HepG2 (cell line): ENCODE results near the gene CUL9. TPM values are rescaled to one million over a fixed set of nuclear protein-coding genes. Genes with fewer than 3 reads are reported as not detected.

Source experiments
- ATAC-seq: fragments of 200-7000 bp; cut with Tn5 transposase; 3 replicates; pipeline ENCODE4 v1.9.1; 2020; ENCODE audit warnings: mild to moderate bottlenecking, moderate library complexity
- BruUV-seq: library from RNA; stranded (reverse); fragments of 400-500 nt; replicated peaks from 2 replicates; lab custom pipeline; 2021; lab: Mats Ljungman, UMichigan
- CTCF ChIA-PET: fragments of 300-600 bp; formaldehyde crosslinking; extraction: SDS; loops from one replicate; lab custom pipeline; 2021; ENCODE audit warnings: low total read pairs, inconsistent platforms, low intra/inter-chr PET ratio; lab: Yijun Ruan, JAX
- POLR2A ChIA-PET: fragments of 350-600 bp; sonication (Branson Sonifier 250); formaldehyde crosslinking; loops from one replicate; lab custom pipeline; 2020; ENCODE audit warnings: antibody characterized with exemption, inconsistent platforms; lab: Yijun Ruan, JAX
- DNase-seq: peaks from one replicate; pipeline ENCODE4 v3.0.0-alpha.2; 2015; ENCODE audit warnings: low spot score
- FAIRE-seq: peaks from 3 replicates; lab custom pipeline; 2011; peaks lifted over from hg19 to GRCh38; lab: Jason Lieb, UNC
- H2AFZ ChIP-seq: one replicate; pipeline ENCODE4 v1.6.1; 2011; ENCODE audit warnings: low read length, inconsistent platforms
- H3K27ac ChIP-seq: fragments of 300-600 bp; 3 replicates; pipeline ENCODE4 v1.8.0; 2011; ENCODE audit warnings: mixed run types, mild to moderate bottlenecking, mixed read lengths, low read length, inconsistent platforms; ENCODE audit not compliant: insufficient read depth; ENCODE audit errors: extremely low read length
- H3K27me3 ChIP-seq, 2 experiments: fragments of 200-600 bp in 1 of 2; 2 replicates in 1 of 2; 3 replicates in 1 of 2; pipeline versions ENCODE4 v1.6.0 to v1.8.0; 2011; ENCODE audit warnings: low read length in 2 of 2, mild to moderate bottlenecking in 2 of 2, moderate library complexity in 2 of 2, inconsistent platforms in 1 of 2; ENCODE audit not compliant: insufficient read depth in 2 of 2, control insufficient read depth in 1 of 2
- H3K36me3 ChIP-seq, 2 experiments: fragments of 200-600 bp in 1 of 2; replicated peaks in 1 of 2; 2 replicates in 1 of 2; 3 replicates in 1 of 2; pipeline versions ENCODE4 v1.5.1 to v1.8.0; 2011; ENCODE audit warnings: low read length in 2 of 2, inconsistent platforms in 1 of 2; ENCODE audit not compliant: insufficient read depth in 2 of 2, control insufficient read depth in 1 of 2
- H3K4me1 ChIP-seq: 2 replicates; pipeline ENCODE4 v1.5.1; 2012; ENCODE audit warnings: low read length, inconsistent platforms; ENCODE audit not compliant: insufficient read depth
- H3K4me2 ChIP-seq: 2 replicates; pipeline ENCODE4 v1.6.0; 2011; ENCODE audit warnings: low read depth, low read length, inconsistent platforms
- H3K4me3 ChIP-seq, 3 experiments: fragments of 200-600 bp in 1 of 3; sonication (generic), shearing (Covaris generic) in 1 of 3; replicated peaks in 1 of 3; 2 replicates each; pipeline ENCODE4 v1.5.1; 2011 to 2016; ENCODE audit warnings: low read length in 3 of 3, inconsistent platforms in 2 of 3, low read depth in 2 of 3, mild to moderate bottlenecking in 2 of 3, control low read depth in 1 of 3, mixed read lengths in 1 of 3; ENCODE audit not compliant: insufficient read depth in 1 of 3
- H3K79me2 ChIP-seq: one replicate; pipeline ENCODE4 v1.6.1; 2011; ENCODE audit warnings: low read length, inconsistent platforms; ENCODE audit not compliant: insufficient read depth
- H3K9ac ChIP-seq: 2 replicates; pipeline ENCODE4 v1.6.0; 2011; ENCODE audit warnings: mild to moderate bottlenecking, low read depth, low read length, inconsistent platforms; ENCODE audit not compliant: insufficient read depth
- H3K9me3 ChIP-seq: 2 replicates; pipeline ENCODE4 v1.5.1; 2012; ENCODE audit warnings: mild to moderate bottlenecking, low read length
- H4K20me1 ChIP-seq: 2 replicates; pipeline ENCODE4 v1.6.0; 2011; ENCODE audit warnings: inconsistent platforms, mild to moderate bottlenecking, low read length, moderate library complexity; ENCODE audit not compliant: insufficient read depth
- HNRNPUL1 ChIP-seq: fragments of 200-400 bp; formaldehyde crosslinking; IDR thresholded peaks from 2 replicates; pipeline ENCODE4 v1.6.1; 2017; ENCODE audit warnings: low read depth, mild to moderate bottlenecking, low read length, moderate library complexity
- NPAS2 ChIP-seq: sonication (generic); formaldehyde crosslinking; IDR thresholded peaks from 2 replicates; pipeline ENCODE4 v1.8.0; 2022; ENCODE audit warnings: mild to moderate bottlenecking, missing genetic modification reagents, borderline replicate concordance
- PRPF4 ChIP-seq: fragments of 200-400 bp; formaldehyde crosslinking; IDR thresholded peaks from 2 replicates; pipeline ENCODE4 v1.6.1; 2016; ENCODE audit warnings: low read length, low read depth; ENCODE audit not compliant: poor library complexity, severe bottlenecking
- SNAI1 ChIP-seq: sonication (generic); formaldehyde crosslinking; IDR thresholded peaks from 2 replicates; pipeline ENCODE4 v1.5.0; 2020; ENCODE audit warnings: mild to moderate bottlenecking, missing genetic modification reagents, borderline replicate concordance
- ZNF605 ChIP-seq: sonication (generic); formaldehyde crosslinking; IDR thresholded peaks from 2 replicates; pipeline ENCODE4 v1.8.0; 2022; ENCODE audit warnings: mild to moderate bottlenecking, missing genetic modification reagents
- ZNF619 ChIP-seq: sonication (generic); formaldehyde crosslinking; IDR thresholded peaks from 2 replicates; pipeline ENCODE4 v1.4.0; 2020; ENCODE audit warnings: mild to moderate bottlenecking, missing genetic modification reagents
- WGBS: methylation state at CpG from one replicate; pipeline ENCODE4 v1.1.6; 2017; ENCODE audit warnings: low lambda C conversion rate; 5-methylcytosine and 5-hydroxymethylcytosine counted together
- in situ Hi-C: cut with HindIII; loops from 2 replicates; pipeline ENCODE4 v1.10.0; 2017; ENCODE audit warnings: low pct_unique_long_range_greater_than_20kb; ENCODE audit not compliant: extremely low pct_ligation_motif_present
- intact Hi-C: fragments of 100-400 bp; cut with micrococcal nuclease; formaldehyde crosslinking; loops from one replicate; pipeline ENCODE4 v1.10.0; 2022; ENCODE audit not compliant: unreplicated experiment
- polyA plus RNA-seq, 8 experiments: library from polyadenylated mRNA; depleted of rRNA in 3 of 8; stranded (reverse) in 7 of 8; unstranded in 1 of 8; fragments of >200 nt; fragmentation: Illumina TruSeq in 4 of 8; extraction: Trizol in 4 of 8; gene quantifications; 2 replicates each; pipeline versions ENCODE4 v1.2.1 to v1.2.3, GENCODE V29; 2011 to 2016; ENCODE audit warnings: low read depth in 4 of 8, missing spikeins in 1 of 8, mixed read lengths in 1 of 8; ENCODE audit not compliant: insufficient read depth in 1 of 8
- total RNA-seq, 5 experiments: library from RNA; depleted of rRNA; stranded (reverse); fragments of >200 nt; fragmentation: Illumina TruSeq; extraction: Trizol; gene quantifications; 2 replicates each; pipeline ENCODE4 v1.2.3, GENCODE V29; 2016; ENCODE audit warnings: low read depth in 1 of 5
- TF ChIP-seq, protein P1 (sequence below): sonication (generic); formaldehyde crosslinking; IDR thresholded peaks from 2 replicates; pipeline ENCODE4 v1.4.0; 2020; ENCODE audit warnings: mild to moderate bottlenecking, low read depth, missing genetic modification reagents
- TF ChIP-seq, protein P2 (sequence below): sonication (generic); formaldehyde crosslinking; IDR thresholded peaks from 2 replicates; pipeline ENCODE4 v1.5.0; 2020; ENCODE audit warnings: mild to moderate bottlenecking, missing genetic modification reagents
- TF ChIP-seq, protein P3 (sequence below): sonication (generic); formaldehyde crosslinking; IDR thresholded peaks from 2 replicates; pipeline ENCODE4 v1.4.0; 2020; ENCODE audit warnings: mild to moderate bottlenecking, missing genetic modification reagents
- TF ChIP-seq, protein P4 (sequence below): sonication (generic); formaldehyde crosslinking; IDR thresholded peaks from 2 replicates; pipeline ENCODE4 v1.8.0; 2022; ENCODE audit warnings: missing genetic modification reagents, mild to moderate bottlenecking, inconsistent platforms, borderline replicate concordance

CUL9 gene
- total and polyA plus RNA-seq, 2 of the 13 experiments (the other 11 are each of a cell fraction or from before 2014, with no cell fraction given), result 11.4 to 13.7 TPM

DNA sequence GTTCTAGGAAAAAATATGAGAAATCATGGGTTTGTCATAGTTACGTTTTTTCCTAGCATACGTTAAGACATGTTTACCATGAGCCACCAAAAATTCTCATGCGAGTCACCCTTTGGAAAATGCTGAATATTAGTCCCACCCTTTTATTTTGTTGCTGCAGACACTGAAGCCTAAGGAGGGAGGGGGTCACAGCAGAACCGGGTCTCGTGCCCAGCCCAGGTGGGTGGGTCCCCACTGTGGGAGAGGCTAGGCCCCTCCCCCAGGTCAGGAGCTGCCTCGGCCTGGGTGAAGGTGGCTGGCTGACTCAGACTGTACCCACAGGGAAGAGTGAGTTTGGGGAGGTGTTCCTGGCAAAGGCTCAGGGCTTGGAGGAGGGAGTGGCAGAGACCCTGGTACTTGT, 37.1 kb upstream of the CUL9 start:
- FAIRE-seq, result no peak

More for the DNA sequence above, 37.1 kb upstream of the CUL9 start:
- no peak overlapping the region for H3K9ac ChIP-seq
- ATAC-seq, result no peak
- intact Hi-C loops, result no loop called here
- in situ Hi-C loops, result loop anchor here (5.0 kb wide), 2 partner anchors 68 to 243 kb away; partner anchors contain the start of gene PTK7
- no peak overlapping the region for H3K4me3 ChIP-seq
- DNase-seq, result no peak
- ChIA-PET CTCF (interaction anchor here (1.4 kb wide), 1 partner anchor 181 kb away, joined by 3 read pairs; no protein-coding TSS in a partner anchor), POLR2A (interaction anchor here (0.8 to 3.5 kb wide), 2 partner anchors 69 to 85 kb away, joined by 3 to 30 read pairs; partner anchors contain the start of genes KLC4, MRPL2 and PTK7)
- TF ChIP-seq, protein P1, sequence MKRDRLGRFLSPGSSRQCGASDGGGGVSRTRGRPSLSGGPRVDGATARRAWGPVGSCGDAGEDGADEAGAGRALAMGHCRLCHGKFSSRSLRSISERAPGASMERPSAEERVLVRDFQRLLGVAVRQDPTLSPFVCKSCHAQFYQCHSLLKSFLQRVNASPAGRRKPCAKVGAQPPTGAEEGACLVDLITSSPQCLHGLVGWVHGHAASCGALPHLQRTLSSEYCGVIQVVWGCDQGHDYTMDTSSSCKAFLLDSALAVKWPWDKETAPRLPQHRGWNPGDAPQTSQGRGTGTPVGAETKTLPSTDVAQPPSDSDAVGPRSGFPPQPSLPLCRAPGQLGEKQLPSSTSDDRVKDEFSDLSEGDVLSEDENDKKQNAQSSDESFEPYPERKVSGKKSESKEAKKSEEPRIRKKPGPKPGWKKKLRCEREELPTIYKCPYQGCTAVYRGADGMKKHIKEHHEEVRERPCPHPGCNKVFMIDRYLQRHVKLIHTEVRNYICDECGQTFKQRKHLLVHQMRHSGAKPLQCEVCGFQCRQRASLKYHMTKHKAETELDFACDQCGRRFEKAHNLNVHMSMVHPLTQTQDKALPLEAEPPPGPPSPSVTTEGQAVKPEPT (CRISPR knock-in tag), result no peak
- TF ChIP-seq NPAS2, result no peak
- TF ChIP-seq, protein P2, sequence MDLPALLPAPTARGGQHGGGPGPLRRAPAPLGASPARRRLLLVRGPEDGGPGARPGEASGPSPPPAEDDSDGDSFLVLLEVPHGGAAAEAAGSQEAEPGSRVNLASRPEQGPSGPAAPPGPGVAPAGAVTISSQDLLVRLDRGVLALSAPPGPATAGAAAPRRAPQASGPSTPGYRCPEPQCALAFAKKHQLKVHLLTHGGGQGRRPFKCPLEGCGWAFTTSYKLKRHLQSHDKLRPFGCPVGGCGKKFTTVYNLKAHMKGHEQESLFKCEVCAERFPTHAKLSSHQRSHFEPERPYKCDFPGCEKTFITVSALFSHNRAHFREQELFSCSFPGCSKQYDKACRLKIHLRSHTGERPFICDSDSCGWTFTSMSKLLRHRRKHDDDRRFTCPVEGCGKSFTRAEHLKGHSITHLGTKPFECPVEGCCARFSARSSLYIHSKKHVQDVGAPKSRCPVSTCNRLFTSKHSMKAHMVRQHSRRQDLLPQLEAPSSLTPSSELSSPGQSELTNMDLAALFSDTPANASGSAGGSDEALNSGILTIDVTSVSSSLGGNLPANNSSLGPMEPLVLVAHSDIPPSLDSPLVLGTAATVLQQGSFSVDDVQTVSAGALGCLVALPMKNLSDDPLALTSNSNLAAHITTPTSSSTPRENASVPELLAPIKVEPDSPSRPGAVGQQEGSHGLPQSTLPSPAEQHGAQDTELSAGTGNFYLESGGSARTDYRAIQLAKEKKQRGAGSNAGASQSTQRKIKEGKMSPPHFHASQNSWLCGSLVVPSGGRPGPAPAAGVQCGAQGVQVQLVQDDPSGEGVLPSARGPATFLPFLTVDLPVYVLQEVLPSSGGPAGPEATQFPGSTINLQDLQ (CRISPR knock-in tag), result no peak
- TF ChIP-seq, protein P3, sequence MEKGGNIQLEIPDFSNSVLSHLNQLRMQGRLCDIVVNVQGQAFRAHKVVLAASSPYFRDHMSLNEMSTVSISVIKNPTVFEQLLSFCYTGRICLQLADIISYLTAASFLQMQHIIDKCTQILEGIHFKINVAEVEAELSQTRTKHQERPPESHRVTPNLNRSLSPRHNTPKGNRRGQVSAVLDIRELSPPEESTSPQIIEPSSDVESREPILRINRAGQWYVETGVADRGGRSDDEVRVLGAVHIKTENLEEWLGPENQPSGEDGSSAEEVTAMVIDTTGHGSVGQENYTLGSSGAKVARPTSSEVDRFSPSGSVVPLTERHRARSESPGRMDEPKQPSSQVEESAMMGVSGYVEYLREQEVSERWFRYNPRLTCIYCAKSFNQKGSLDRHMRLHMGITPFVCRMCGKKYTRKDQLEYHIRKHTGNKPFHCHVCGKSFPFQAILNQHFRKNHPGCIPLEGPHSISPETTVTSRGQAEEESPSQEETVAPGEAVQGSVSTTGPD (CRISPR knock-in tag), result no peak
- TF ChIP-seq, protein P4, sequence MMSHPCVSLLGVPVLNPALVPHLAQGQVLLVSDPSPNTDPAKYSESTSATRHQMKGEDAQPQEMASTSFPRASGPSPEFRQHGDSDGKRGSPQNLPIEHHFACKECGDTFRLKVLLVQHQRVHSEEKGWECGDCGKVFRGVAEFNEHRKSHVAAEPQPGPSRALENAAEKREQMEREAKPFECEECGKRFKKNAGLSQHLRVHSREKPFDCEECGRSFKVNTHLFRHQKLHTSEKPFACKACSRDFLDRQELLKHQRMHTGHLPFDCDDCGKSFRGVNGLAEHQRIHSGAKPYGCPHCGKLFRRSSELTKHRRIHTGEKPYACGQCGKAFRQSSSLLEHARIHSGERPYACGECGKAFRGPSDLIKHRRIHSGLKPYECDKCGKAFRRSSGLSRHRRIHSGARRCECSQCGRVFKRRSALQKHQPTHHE, result no peak
- TF ChIP-seq ZNF605 (CRISPR knock-in tag), result no peak
- TF ChIP-seq ZNF619 (CRISPR knock-in tag), result no peak
- TF ChIP-seq HNRNPUL1, result no peak
- no peak for TF ChIP-seq PRPF4
- TF ChIP-seq SNAI1, result no peak
- no peak overlapping the region for H3K27ac ChIP-seq
- WGBS, result 95% methylated on average over 6 of the region's 6 CpGs
- BruUV-seq, result no TSS peak
- no peak overlapping the region for H2AFZ ChIP-seq
- peaks cover 10 to 13% of the 10 kb centered on the region in 2 experiments; a peak in 3 of 5 replicates for H3K36me3 ChIP-seq
- no peaks in the 10 kb centered on the region for H3K27me3 ChIP-seq
- H4K20me1 ChIP-seq, result no peaks in the 10 kb centered on the region
- H3K9me3 ChIP-seq, result no peaks in the 10 kb centered on the region
- no peak overlapping the region for H3K4me2 ChIP-seq
- peaks cover 28% of the 10 kb centered on the region for H3K4me1 ChIP-seq
- no peaks in the 10 kb centered on the region for H3K79me2 ChIP-seq
